ENCODE measurements around the gene RHOB.

The RHOB gene

GRCh38 chr2:20438334-20439192 lies 8.3 kb upstream of the RHOB start:
- Histone ChIP-seq H3K36me3 (ENCODE audit: control insufficient read depth, low read length) (no peaks in the 10 kb centered on the region), H3K4me2 (ENCODE audit: low read length) (no peak overlapping the region), H3K27me3 (ENCODE audit: control insufficient read depth, low read length) (peaks cover 20% of the 10 kb centered on the region), H3K9me3 (ENCODE audit: control insufficient read depth, insufficient read depth, low read length) (no peaks in the 10 kb centered on the region), H3K4me1 (ENCODE audit: control insufficient read depth, low read length) (no peaks in the 10 kb centered on the region), H3K79me2 (ENCODE audit: control insufficient read depth, low read length) (no peaks in the 10 kb centered on the region), H4K20me1 (ENCODE audit: control insufficient read depth, insufficient read depth, low read depth, low read length) (no peaks in the 10 kb centered on the region), H3K9me2 (replicated peaks; ENCODE audit: control insufficient read depth, low read length) (no peaks in the 10 kb centered on the region), H3K4me3 (ENCODE audit: low read length) (no peak overlapping the region), H3K27ac (ENCODE audit: low read depth, low read length) (no peak overlapping the region), H3F3A (ENCODE audit: control insufficient read depth, insufficient read depth) (no peaks in the 10 kb centered on the region)
- TF ChIP-seq EZH2phosphoT487 (IDR thresholded peaks at IDR 0.05; ENCODE audit: borderline replicate concordance, low read length) (no peak), CTCF (IDR thresholded peaks at IDR 0.05; ENCODE audit: low read depth, low read length, poor library complexity, severe bottlenecking) (no peak)

GRCh38 chr2:20439193-20439475 lies 7.7 kb upstream of the RHOB start:
- TF ChIP-seq EZH2phosphoT487 (IDR thresholded peaks at IDR 0.05; ENCODE audit: borderline replicate concordance, low read length) (no peak), CTCF (IDR thresholded peaks at IDR 0.05; ENCODE audit: low read depth, low read length, poor library complexity, severe bottlenecking) (no peak)
- no peak overlapping the region for H3K4me3 ChIP-seq (ENCODE audit: low read length)
- H3K4me2 ChIP-seq (ENCODE audit: low read length) = no peak overlapping the region
- no peaks in the 10 kb centered on the region for H3K79me2 ChIP-seq (ENCODE audit: control insufficient read depth, low read length)
- H3K9me3 ChIP-seq (ENCODE audit: control insufficient read depth, insufficient read depth, low read length) = no peaks in the 10 kb centered on the region
- H3K27ac ChIP-seq (ENCODE audit: low read depth, low read length) = no peak overlapping the region
- H3K4me1 ChIP-seq (ENCODE audit: control insufficient read depth, low read length) = no peaks in the 10 kb centered on the region
- no peaks in the 10 kb centered on the region for H3K9me2 ChIP-seq (replicated peaks; ENCODE audit: control insufficient read depth, low read length)
- no peaks in the 10 kb centered on the region for H3F3A ChIP-seq (ENCODE audit: control insufficient read depth, insufficient read depth)
- H3K27me3 ChIP-seq (ENCODE audit: control insufficient read depth, low read length) = peaks cover 22% of the 10 kb centered on the region
- no peaks in the 10 kb centered on the region for H4K20me1 ChIP-seq (ENCODE audit: control insufficient read depth, insufficient read depth, low read depth, low read length)
- no peaks in the 10 kb centered on the region for H3K36me3 ChIP-seq (ENCODE audit: control insufficient read depth, low read length)

GRCh38 chr2:20439503-20439902 lies 7.4 kb upstream of the RHOB start:
- H3K79me2 ChIP-seq (ENCODE audit: control insufficient read depth, low read length) = no peaks in the 10 kb centered on the region
- no peaks in the 10 kb centered on the region for H4K20me1 ChIP-seq (ENCODE audit: control insufficient read depth, insufficient read depth, low read depth, low read length)
- no peaks in the 10 kb centered on the region for H3K9me3 ChIP-seq (ENCODE audit: control insufficient read depth, insufficient read depth, low read length)
- no peaks in the 10 kb centered on the region for H3K4me1 ChIP-seq (ENCODE audit: control insufficient read depth, low read length)
- peaks cover 25% of the 10 kb centered on the region for H3K27me3 ChIP-seq (ENCODE audit: control insufficient read depth, low read length)
- H3K36me3 ChIP-seq (ENCODE audit: control insufficient read depth, low read length) = no peaks in the 10 kb centered on the region
- H3K4me2 ChIP-seq (ENCODE audit: low read length) = no peak overlapping the region
- no peak overlapping the region for H3K4me3 ChIP-seq (ENCODE audit: low read length)
- H3K9me2 ChIP-seq (replicated peaks; ENCODE audit: control insufficient read depth, low read length) = no peaks in the 10 kb centered on the region
- no peaks in the 10 kb centered on the region for H3F3A ChIP-seq (ENCODE audit: control insufficient read depth, insufficient read depth)
- TF ChIP-seq EZH2phosphoT487 (IDR thresholded peaks at IDR 0.05; ENCODE audit: borderline replicate concordance, low read length) (no peak), CTCF (IDR thresholded peaks at IDR 0.05; ENCODE audit: low read depth, low read length, poor library complexity, severe bottlenecking) (no peak)
- no peak overlapping the region for H3K27ac ChIP-seq (ENCODE audit: low read depth, low read length)
